ENCODE data around the gene PPP1R14D.

Gene PPP1R14D

GRCh38 chr15:40796041-40796440 lies 32.5 kb downstream of the PPP1R14D start:
- H3K79me2 ChIP-seq (ENCODE audit: insufficient read depth, low read length), result no peaks in the 10 kb centered on the region
- no peaks in the 10 kb centered on the region for H3K9me2 ChIP-seq (replicated peaks; ENCODE audit: low read depth, low read length)
- no peaks in the 10 kb centered on the region for H3K27me3 ChIP-seq (ENCODE audit: insufficient read depth, low read length, poor library complexity, severe bottlenecking)
- no peak overlapping the region for H3K4me3 ChIP-seq (ENCODE audit: low read length, poor library complexity, severe bottlenecking)
- no peaks in the 10 kb centered on the region for H3K9me3 ChIP-seq (ENCODE audit: insufficient read depth, low read depth, low read length)
- H3K4me1 ChIP-seq (ENCODE audit: insufficient read depth, low read length, poor library complexity, severe bottlenecking), result no peaks in the 10 kb centered on the region
- TF ChIP-seq EZH2phosphoT487 (IDR thresholded peaks at IDR 0.05; ENCODE audit: borderline replicate concordance), result no peak
- no peak for TF ChIP-seq CTCF (conservative IDR thresholded peaks at IDR 0.05; ENCODE audit: low read length)
- no peaks in the 10 kb centered on the region for H3K36me3 ChIP-seq (ENCODE audit: insufficient read depth, low read length)
- H4K20me1 ChIP-seq (ENCODE audit: insufficient read depth, low read length, poor library complexity, severe bottlenecking), result no peaks in the 10 kb centered on the region
- no peaks in the 10 kb centered on the region for H3F3A ChIP-seq (ENCODE audit: low read depth)
- no peak overlapping the region for H2AFZ ChIP-seq (ENCODE audit: low read length)
- no peak overlapping the region for H3K4me2 ChIP-seq (ENCODE audit: low read depth, low read length, poor library complexity, severe bottlenecking)
- no peak overlapping the region for H3K9ac ChIP-seq (ENCODE audit: low read depth, low read length, poor library complexity, severe bottlenecking)

- H3K79me2 ChIP-seq (ENCODE audit: insufficient read depth, low read length), result no peaks in the 10 kb centered on the region
- TF ChIP-seq CTCF (conservative IDR thresholded peaks at IDR 0.05; ENCODE audit: low read length), result no peak
- TF ChIP-seq EZH2phosphoT487 (IDR thresholded peaks at IDR 0.05; ENCODE audit: borderline replicate concordance), result no peak
- no peak overlapping the region for H3K4me3 ChIP-seq (ENCODE audit: low read length, poor library complexity, severe bottlenecking)
Measured at GRCh38 chr15:40793216-40793989, 35.1 kb downstream of the PPP1R14D start.

GRCh38 chr15:40792394-40792793 lies 36.1 kb downstream of the PPP1R14D start:
- Histone ChIP-seq H3K9me2 (replicated peaks; ENCODE audit: low read depth, low read length) (no peaks in the 10 kb centered on the region), H3K4me2 (ENCODE audit: low read depth, low read length, poor library complexity, severe bottlenecking) (no peak overlapping the region), H4K20me1 (ENCODE audit: insufficient read depth, low read length, poor library complexity, severe bottlenecking) (peaks cover 6% of the 10 kb centered on the region), H3K9me3 (ENCODE audit: insufficient read depth, low read depth, low read length) (no peaks in the 10 kb centered on the region), H3K79me2 (ENCODE audit: insufficient read depth, low read length) (no peaks in the 10 kb centered on the region), H3F3A (ENCODE audit: low read depth) (no peaks in the 10 kb centered on the region), H3K4me3 (ENCODE audit: low read length, poor library complexity, severe bottlenecking) (no peak overlapping the region), H3K4me1 (ENCODE audit: insufficient read depth, low read length, poor library complexity, severe bottlenecking) (peaks cover 12% of the 10 kb centered on the region), H3K9ac (ENCODE audit: low read depth, low read length, poor library complexity, severe bottlenecking) (no peak overlapping the region), H3K36me3 (ENCODE audit: insufficient read depth, low read length) (no peaks in the 10 kb centered on the region), H2AFZ (ENCODE audit: low read length) (no peak overlapping the region), H3K27me3 (ENCODE audit: insufficient read depth, low read length, poor library complexity, severe bottlenecking) (no peaks in the 10 kb centered on the region)
- TF ChIP-seq EZH2phosphoT487 (IDR thresholded peaks at IDR 0.05; ENCODE audit: borderline replicate concordance), result no peak
- no peak for TF ChIP-seq CTCF (conservative IDR thresholded peaks at IDR 0.05; ENCODE audit: low read length)

More at GRCh38 chr15:40793216-40793989, 35.1 kb downstream of the PPP1R14D start:
- Histone ChIP-seq H3K9ac (ENCODE audit: low read depth, low read length, poor library complexity, severe bottlenecking) (no peak overlapping the region), H3K9me3 (ENCODE audit: insufficient read depth, low read depth, low read length) (no peaks in the 10 kb centered on the region), H3K4me2 (ENCODE audit: low read depth, low read length, poor library complexity, severe bottlenecking) (no peak overlapping the region), H3F3A (ENCODE audit: low read depth) (no peaks in the 10 kb centered on the region), H4K20me1 (ENCODE audit: insufficient read depth, low read length, poor library complexity, severe bottlenecking) (no peaks in the 10 kb centered on the region), H3K27me3 (ENCODE audit: insufficient read depth, low read length, poor library complexity, severe bottlenecking) (no peaks in the 10 kb centered on the region), H3K9me2 (replicated peaks; ENCODE audit: low read depth, low read length) (no peaks in the 10 kb centered on the region), H3K4me1 (ENCODE audit: insufficient read depth, low read length, poor library complexity, severe bottlenecking) (peaks cover 5% of the 10 kb centered on the region), H2AFZ (ENCODE audit: low read length) (no peak overlapping the region), H3K36me3 (ENCODE audit: insufficient read depth, low read length) (no peaks in the 10 kb centered on the region)
